HUDEP-2 (cell line): ENCODE results near the gene MPV17L2.

Experiments used
- DNase-seq, 76 experiments: peaks; one replicate each; lab custom pipeline; 2025; ENCODE audit not compliant: unreplicated experiment in 76 of 76; lab: John Stamatoyannopoulos, UW

Gene MPV17L2

DNA sequence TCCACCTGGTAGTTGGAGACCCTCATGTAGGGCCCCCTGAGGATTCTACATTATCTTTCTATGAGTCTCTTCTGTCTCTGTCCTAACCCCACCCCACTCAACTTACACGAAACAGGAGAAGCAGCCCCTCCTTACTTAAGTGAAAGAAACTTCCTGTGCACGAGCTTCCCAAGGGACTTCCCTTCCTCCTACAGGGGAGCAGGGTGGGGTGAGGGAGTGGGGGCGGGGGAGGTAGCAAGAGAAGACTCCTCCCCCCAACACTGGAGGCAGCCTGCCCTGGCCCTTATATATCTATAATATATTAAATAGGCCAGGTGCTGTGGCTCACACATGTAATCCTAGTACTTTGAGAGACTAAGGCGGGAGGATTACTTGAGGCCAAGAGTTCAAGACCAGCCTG, 38.8 kb downstream of the MPV17L2 start:
- no peak for DNase-seq

- no peak for DNase-seq
Observed at GRCh38 chr19:18232540-18233223, 39.7 kb downstream of the MPV17L2 start.

GRCh38 chr19:18233224-18233825, 40.3 kb downstream of the MPV17L2 start:
- DNase-seq: peak in 51 of 76 experiments; percentile 10 to 69 (median 46)

GRCh38 chr19:18234194-18234593, 41.2 kb downstream of the MPV17L2 start:
- DNase-seq: no peak

DNA sequence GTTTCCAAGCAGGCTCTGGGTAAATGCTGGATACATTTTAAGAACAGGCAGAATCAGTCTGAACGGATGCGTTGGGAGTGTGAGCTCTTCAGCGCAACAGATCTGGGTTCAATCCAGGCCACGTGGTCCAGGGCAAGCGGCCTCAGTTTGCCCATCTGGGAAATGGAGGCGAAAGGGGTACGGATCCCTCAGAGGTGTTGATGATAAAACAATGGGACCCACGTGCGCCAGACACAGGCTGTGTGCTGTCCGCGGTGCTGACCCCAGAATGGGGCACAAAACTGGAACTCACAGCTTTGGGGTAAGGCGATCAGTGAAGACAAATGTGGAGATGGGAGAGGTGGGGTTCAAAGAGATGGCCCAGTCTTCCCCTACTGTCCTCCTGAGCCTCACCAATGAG, 46.3 kb downstream of the MPV17L2 start:
- DNase-seq: peak in 2 of 76 experiments; percentile 18 to 19

DNA sequence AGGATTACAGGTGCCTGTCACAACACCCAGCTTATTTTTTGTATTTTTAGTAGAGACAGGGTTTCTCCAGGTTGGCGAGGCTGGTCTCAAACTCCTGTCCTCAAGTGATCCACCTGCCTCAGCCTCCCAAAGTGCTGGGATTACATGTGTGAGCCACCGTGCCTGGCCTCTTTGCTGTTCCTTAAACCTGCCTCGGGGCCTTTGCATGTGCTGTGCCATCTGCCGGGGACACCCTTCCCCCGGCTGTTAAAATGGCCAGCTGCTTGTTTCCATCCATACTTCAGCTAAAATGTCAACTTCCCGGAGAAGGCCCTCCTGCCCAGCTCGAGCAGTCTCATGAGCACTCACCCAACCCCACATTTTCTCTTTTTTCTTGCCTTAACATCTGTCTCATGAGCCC, 52.3 kb downstream of the MPV17L2 start:
- DNase-seq: no peak
